ENCODE data around the gene CPNE6. TPM values are rescaled to one million over a fixed set of nuclear protein-coding genes. Genes with fewer than 3 reads are reported as not detected.

The CPNE6 gene
- polyA plus RNA-seq, 1 donor (not counting 4 experiments of a cell fraction or from before 2014, with no cell fraction given), result not detected

GRCh38 chr14:24123424-24124417, 52.4 kb downstream of the CPNE6 start:
- no peak overlapping the region for H2AFZ ChIP-seq (ENCODE audit: control insufficient read depth, low read length)
- H3K9me1 ChIP-seq (ENCODE audit: control insufficient read depth, extremely low read depth, insufficient read depth, low read length), result no peaks in the 10 kb centered on the region
- H3K27me3 ChIP-seq (ENCODE audit: control insufficient read depth, extremely low read depth, insufficient read depth, low read length), result no peaks in the 10 kb centered on the region
- no peak for FAIRE-seq
- H4K20me1 ChIP-seq (ENCODE audit: control insufficient read depth, extremely low read depth, insufficient read depth, low read length), result no peaks in the 10 kb centered on the region
- DNase-seq (ENCODE audit: low read depth, low spot score), result no peak
- no peaks in the 10 kb centered on the region for H3K4me1 ChIP-seq (ENCODE audit: control insufficient read depth, extremely low read depth, insufficient read depth, low read length)
- H3K27ac ChIP-seq (ENCODE audit: control insufficient read depth, insufficient read depth, low read length), result no peak overlapping the region
- H3K9me3 ChIP-seq (ENCODE audit: control insufficient read depth, low read depth, low read length), result no peaks in the 10 kb centered on the region
- no peaks in the 10 kb centered on the region for H3K79me2 ChIP-seq (ENCODE audit: control insufficient read depth, insufficient read depth, low read length)
- no peak overlapping the region for H3K9ac ChIP-seq (ENCODE audit: control insufficient read depth, extremely low read depth, insufficient read depth, low read length)
- no peak overlapping the region for H3K4me2 ChIP-seq (ENCODE audit: control insufficient read depth, extremely low read depth, insufficient read depth, low read depth, low read length)
- dilution Hi-C loops (cut with MboI; ENCODE audit: extremely low pct_ligation_motif_present, low sequenced_read_pairs), result no loop called here
- peaks cover 22% of the 10 kb centered on the region in 2 experiments for H3K36me3 ChIP-seq (ENCODE audit: control insufficient read depth in 2 of 2, extremely low read depth in 1 of 2, insufficient read depth in 2 of 2, low read length in 2 of 2)
- TF ChIP-seq EZH2 (IDR thresholded peaks at IDR 0.05; ENCODE audit: low read length) (no peak), CTCF (optimal IDR thresholded peaks at IDR 0.05 in 1 of 3, IDR thresholded peaks at IDR 0.05 in 1 of 3, conservative IDR thresholded peaks at IDR 0.05 in 1 of 3; ENCODE audit: extremely low read depth in 1 of 3, insufficient read depth in 2 of 3, low read length in 3 of 3) (no peak)
- no peak overlapping the region for H3K4me3 ChIP-seq (ENCODE audit: control insufficient read depth in 2 of 3, extremely low read depth in 1 of 3, insufficient read depth in 2 of 3, low read depth in 1 of 3, low read length in 3 of 3)

DNA sequence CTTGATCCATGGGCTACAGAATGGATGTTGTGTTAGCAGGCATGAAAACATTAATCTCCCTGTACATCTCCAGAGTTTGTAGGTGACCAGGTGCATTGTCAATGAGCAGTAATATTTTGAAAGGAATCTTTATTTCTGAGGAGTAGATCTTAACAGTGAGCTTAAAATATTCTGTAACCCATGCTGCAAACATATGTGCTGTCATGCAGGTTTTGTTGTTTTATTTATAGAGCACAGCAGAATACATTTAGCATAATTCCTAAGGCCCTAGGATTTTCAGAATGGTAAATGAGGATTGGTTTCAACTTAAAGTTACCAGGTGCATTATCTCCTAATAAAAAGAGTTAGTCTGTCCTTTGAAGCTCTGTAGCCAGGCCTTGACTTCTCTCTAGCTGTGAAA, 55.6 kb downstream of the CPNE6 start:
- no peak for FAIRE-seq
- TF ChIP-seq EZH2 (IDR thresholded peaks at IDR 0.05; ENCODE audit: low read length), result no peak

More for the DNA sequence above, 55.6 kb downstream of the CPNE6 start:
- no peak overlapping the region for H3K27ac ChIP-seq (ENCODE audit: control insufficient read depth, insufficient read depth, low read length)
- H3K4me2 ChIP-seq (ENCODE audit: control insufficient read depth, extremely low read depth, insufficient read depth, low read depth, low read length), result no peak overlapping the region
- H2AFZ ChIP-seq (ENCODE audit: control insufficient read depth, low read length), result no peak overlapping the region
- H3K9ac ChIP-seq (ENCODE audit: control insufficient read depth, extremely low read depth, insufficient read depth, low read length), result no peak overlapping the region
- H3K4me1 ChIP-seq (ENCODE audit: control insufficient read depth, extremely low read depth, insufficient read depth, low read length), result no peaks in the 10 kb centered on the region
- H3K36me3 ChIP-seq (ENCODE audit: control insufficient read depth in 2 of 2, extremely low read depth in 1 of 2, insufficient read depth in 2 of 2, low read length in 2 of 2), result peaks cover 0 to 5% of the 10 kb centered on the region in 2 experiments
- H4K20me1 ChIP-seq (ENCODE audit: control insufficient read depth, extremely low read depth, insufficient read depth, low read length), result no peaks in the 10 kb centered on the region
- H3K27me3 ChIP-seq (ENCODE audit: control insufficient read depth, extremely low read depth, insufficient read depth, low read length), result no peaks in the 10 kb centered on the region
- H3K9me3 ChIP-seq (ENCODE audit: control insufficient read depth, low read depth, low read length), result no peaks in the 10 kb centered on the region
- dilution Hi-C loops (cut with MboI; ENCODE audit: extremely low pct_ligation_motif_present, low sequenced_read_pairs), result no loop called here
- no peaks in the 10 kb centered on the region for H3K79me2 ChIP-seq (ENCODE audit: control insufficient read depth, insufficient read depth, low read length)
- no peaks in the 10 kb centered on the region for H3K9me1 ChIP-seq (ENCODE audit: control insufficient read depth, extremely low read depth, insufficient read depth, low read length)
- DNase-seq (ENCODE audit: low read depth, low spot score), result no peak
- H3K4me3 ChIP-seq (ENCODE audit: control insufficient read depth in 2 of 3, extremely low read depth in 1 of 3, insufficient read depth in 2 of 3, low read depth in 1 of 3, low read length in 3 of 3), result no peak overlapping the region
